Stimulated activated naive CD8-positive, alpha-beta T cell treated with anti-CD3 and anti-CD28 coated beads, Interleukin-15, Interleukin-2, amounts not matched to agents 100 U/mL and 50 U/mL, for 24 hours (primary cell): ENCODE results near the gene RPL21.
A peak's percentile ranks its signal among the peaks of the same experiment; 100 is the strongest.
"Not testable (repeated sequence)": the region's sequence is repeated elsewhere in the genome, so short reads cannot be mapped to it uniquely, and the experiment has no call there.

ENCODE experiments used
- ATAC-seq: fragments of 150-1000 bp; cut with Tn5 transposase; one replicate; pipeline ENCODE4 v1.10.0; 2021
- DNase-seq: peaks from one replicate; pipeline ENCODE4 v3.0.0; 2021

Gene RPL21

DNA sequence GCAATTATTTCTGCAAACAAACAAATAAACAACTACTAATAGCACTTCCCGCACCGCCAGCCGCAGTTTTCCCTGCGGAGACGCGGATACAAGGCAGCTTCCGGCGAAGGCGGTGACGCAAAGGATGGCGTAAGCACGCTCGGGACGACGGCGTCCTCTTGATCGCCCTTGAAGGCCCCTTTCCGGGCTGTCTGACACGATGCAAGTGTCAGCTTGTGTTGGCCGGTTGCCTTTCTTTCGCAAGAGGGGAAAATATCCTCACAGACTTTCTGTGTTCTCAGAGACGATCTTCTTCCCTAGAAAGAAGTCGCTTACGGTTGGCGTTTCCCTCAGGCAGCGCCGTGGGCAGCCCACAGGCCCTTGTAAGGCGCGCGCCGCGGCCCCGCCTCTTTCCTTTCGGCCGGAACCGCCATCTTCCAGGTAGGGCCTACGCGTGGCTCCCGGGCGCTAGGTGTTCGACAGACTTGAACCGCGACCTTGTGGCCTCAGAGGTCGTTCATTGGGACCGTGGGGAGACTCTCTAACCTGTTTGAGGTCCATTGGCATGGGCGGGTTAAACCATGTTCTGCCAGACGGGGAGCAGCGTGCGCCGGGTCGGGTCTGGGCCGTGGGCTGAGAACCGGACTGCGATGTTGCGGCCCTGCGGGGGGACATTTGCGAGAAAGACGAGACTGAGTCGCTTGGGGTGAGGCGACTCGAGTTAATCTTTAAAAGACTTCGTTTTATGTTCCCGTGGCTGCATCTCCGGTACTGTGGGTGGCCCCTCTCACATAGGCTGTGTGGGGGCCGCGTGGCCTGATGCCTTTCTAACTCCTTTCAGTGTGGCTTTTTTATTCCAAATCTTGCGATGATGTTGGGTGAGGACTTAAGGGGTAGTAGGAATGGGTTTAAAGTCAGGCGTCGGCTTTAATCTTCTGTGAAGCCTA, at the start of gene RPL21:
Gene RPL21 (plus strand): TSS at position 393 of the 926 bp plus-strand sequence. CDS start 2,219 bp downstream, outside the sequence.
- ATAC-seq (peak; percentile 96), DNase-seq (peak; percentile 92)

DNA sequence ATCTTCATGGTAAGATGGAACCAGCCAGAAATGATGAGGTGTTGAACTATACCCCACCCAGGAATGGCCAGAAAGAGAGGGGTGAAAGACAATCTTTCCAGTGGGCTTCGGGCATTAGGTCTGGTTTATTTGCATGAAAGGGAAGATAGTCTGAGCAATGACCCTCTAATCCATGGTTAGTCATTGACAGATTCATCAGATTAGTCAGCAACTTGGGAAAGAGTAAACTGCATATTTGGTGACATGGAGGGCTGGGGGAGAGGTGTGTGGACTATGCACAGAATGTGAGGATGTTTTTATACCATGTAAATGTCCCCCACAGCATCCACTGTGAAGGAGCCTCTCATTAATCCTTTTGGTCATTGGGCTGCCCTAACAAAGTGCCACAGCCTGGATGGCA, 49.7 kb upstream of the RPL21 start:
- DNase-seq (no peak), ATAC-seq (no peak)

- ATAC-seq, result no peak
- DNase-seq, result no peak
Measured at GRCh38 chr13:27203186-27203585, 48.2 kb upstream of the RPL21 start.

DNA sequence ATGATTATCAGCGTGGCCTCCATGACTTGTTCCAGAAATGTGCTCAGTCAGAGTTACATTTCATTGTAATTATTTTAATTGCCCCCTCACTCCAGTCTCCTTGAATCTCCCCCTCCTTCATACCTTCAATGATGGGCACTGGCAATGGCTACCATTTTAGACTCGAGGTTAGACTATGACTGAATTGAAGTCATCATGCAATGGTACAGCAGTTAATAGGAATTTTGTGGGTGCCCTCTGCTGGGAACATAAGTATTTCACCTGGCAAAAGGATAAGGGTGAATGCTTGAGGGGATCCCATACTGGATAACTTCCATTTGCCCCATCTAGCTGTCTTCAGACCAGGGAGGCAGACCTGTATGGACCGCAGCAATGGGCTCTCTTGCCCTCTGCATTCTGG, 47.5 kb upstream of the RPL21 start:
- DNase-seq, result no peak
- ATAC-seq, result no peak

DNA sequence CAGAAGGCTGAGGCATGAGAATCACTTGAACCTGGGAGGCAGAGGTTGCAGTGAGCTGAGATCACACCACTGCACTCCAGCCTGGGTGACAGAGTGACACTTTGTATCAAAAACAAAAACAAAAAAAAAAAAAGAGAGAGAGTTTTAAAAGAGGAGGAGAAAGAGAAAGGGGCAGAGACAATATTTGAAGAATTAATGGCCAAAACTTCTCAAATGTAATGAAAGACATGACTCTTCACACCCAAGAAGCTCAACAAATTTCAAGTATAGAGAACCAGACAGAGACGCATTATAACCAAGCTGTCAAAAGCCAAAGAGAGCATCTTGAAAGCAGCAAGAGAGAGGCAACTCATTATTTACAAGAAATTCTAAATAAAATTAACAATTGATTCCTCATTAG, 42.8 kb upstream of the RPL21 start:
- DNase-seq (no peak), ATAC-seq (no peak)

- DNase-seq, result no peak
- ATAC-seq, result no peak
Measured at GRCh38 chr13:27211271-27211670, 40.1 kb upstream of the RPL21 start.

DNA sequence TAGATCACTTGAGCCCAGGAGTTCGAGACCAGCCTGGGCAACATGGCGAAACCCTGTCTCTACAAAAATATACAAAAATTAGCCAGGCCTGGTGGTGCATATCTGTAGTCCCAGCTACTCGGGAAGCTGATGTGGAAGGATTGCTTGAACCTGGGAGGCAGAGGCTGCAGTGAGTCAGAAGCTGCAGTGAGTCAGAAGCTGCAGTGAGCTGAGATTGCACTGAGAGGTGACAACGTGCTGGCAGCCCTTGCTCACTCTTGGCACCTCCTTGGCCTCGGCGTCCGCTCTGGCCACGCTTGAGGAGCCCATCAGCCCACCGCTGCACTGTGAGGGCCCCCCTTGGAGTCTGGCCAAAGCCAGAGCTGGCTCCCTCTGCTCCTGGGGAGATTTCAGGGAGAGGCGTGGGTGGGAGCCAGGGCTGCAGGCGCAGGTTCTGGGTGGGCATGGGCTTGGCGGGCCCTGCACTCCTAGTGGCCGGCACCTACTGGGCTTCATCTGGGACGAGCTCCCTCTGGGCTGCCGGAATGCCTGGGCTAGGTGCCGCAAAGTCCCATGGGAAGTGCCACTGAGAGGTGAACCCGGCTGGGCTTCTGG, 39.5 kb upstream of the RPL21 start:
- no peak for DNase-seq
- no peak for ATAC-seq

DNA sequence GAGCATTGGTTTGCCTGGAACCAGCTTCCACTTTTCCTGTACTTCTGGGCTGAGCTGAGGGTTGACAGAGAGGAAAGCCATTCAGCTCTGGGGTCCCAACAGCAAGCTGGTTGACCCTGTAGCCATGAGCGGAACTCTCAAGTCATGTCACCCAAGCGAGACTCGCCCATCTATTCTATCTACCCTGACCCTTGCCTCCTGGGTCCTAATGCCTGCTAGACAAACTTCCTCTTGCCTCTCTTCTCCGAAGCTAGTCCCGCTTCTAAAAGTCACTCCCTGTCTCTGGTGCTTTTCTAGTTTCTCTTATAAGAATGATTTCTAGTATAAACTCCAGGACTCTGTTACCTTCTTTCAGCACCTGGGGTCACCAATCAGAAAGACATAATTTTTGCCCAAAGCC, 38.0 kb upstream of the RPL21 start:
- not testable (repeated sequence) for ATAC-seq, DNase-seq

DNA sequence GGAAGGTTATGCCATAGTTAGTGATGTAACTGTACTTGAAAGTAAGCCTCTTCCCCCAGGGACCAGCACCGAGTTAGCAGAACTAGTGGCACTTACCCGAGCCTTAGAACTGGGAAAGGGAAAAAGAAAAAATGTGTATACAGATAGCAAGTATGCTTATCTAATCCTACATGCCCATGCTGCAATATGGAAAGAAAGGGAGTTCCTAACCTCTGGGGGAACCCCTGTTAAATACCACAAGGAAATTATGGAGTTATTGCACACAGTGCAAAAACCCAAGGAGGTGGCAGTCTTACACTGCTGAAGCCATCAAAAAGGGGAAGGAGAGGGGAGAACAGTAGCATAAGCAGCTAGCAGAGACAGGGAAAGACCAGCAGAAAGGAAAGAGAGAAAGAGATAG, 33.6 kb upstream of the RPL21 start:
- DNase-seq, ATAC-seq: not testable (repeated sequence)

DNA sequence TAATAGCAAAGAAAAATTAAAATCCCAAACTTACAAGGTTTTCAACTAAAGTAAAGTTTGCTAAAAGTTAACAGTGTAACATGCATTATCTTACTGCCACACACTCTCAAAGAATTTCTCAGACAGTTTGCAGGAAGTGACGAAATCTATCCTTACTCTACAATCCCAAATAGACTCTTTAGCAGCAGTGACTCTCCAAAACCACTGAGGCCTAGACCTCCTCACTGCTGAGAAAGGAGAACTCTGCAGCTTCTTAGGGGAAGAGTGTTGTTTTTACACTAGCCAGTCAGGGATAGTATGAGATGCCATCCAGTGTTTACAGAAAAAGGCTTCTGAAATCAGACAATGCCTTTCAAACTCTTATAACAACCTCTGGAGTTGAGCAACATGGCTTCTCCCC, 32.5 kb upstream of the RPL21 start:
- ATAC-seq, DNase-seq: not testable (repeated sequence)

DNA sequence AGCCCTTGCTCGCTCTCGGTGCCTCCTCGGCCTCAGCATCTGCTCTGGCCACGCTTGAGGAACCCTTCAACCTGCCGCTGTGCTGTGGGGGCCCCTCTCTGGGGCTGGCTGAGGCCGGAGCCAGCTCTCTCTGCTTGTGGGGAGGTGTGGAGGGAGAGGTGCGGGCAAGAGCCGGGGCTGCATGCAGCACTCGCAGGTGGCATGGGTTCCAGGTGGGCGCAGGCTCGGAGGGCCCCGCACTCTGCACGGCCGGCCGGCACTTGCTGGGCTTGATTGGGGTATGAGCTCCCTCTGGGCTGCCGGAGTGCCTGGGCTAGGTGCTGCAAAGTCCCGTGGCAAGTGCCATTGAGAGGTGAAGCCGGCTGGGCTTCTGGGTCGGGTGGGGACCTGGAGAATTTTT, 31.7 kb upstream of the RPL21 start:
- ATAC-seq, result no peak
- DNase-seq, result no peak

- not testable (repeated sequence) for DNase-seq, ATAC-seq
Measured at GRCh38 chr13:27222100-27222499, 29.3 kb upstream of the RPL21 start.

DNA sequence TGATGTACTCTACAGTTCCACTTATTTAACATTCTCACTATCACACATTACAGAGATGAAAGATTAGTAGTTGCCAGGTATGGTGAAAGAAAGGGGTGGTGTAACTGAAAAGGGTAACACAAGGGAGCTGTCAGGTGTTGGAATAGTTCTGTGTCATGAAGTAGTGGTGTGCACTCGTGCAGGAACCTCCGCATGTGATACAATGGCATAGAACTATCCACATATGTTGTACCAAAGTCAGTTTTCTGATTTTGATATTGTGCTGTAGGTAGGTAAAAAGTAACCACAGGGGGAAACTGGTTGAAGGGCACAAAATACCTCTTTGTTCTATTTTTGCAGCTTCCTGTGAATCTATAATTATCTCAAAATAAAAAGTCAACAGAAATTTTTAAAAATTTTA, 24.4 kb upstream of the RPL21 start:
- no peak for ATAC-seq
- no peak for DNase-seq

GRCh38 chr13:27228131-27228530, 23.2 kb upstream of the RPL21 start:
- ATAC-seq, result no peak
- DNase-seq, result no peak

GRCh38 chr13:27229642-27230041, 21.7 kb upstream of the RPL21 start:
- DNase-seq, result no peak
- ATAC-seq, result no peak

DNA sequence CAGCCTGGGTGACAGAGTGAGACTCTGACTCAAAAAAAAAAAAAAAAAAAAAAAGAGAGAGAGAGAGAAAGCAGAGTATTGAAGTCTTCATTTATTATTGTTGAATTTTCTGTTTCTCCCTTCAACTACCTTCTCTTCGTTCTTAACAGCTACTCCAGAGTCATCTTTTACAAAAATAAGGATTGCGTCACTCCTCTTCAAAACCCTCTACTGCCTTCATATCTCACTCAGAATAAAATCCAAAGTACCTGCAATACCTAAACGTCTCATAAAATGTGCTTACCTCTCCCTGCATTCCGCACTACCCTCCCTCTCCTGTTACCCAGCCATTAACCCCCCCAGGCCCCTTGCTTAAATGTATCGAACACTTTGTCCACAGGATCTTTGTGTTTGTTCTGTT, 17.4 kb upstream of the RPL21 start:
- no peak for ATAC-seq
- no peak for DNase-seq

- ATAC-seq (no peak), DNase-seq (no peak)
Measured at GRCh38 chr13:27236478-27236877, 14.9 kb upstream of the RPL21 start.

DNA sequence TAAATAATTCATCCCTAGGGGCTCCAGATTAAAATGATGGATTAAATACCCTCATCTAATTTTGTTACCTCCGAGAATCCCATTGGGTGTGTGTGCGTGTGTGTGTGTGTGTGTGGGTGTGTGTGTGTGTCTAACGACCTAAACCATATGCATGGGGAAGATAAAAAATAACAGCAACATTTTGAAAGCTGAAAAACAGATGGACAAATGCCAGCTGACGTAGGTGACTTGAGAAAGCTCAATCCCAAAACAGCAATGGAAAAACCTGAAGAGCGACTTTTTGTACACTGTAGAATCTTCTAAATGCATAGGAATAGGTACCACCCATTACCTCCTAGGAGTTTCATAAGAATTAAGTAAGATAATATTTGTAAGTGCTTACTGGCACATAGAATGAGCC, 8.7 kb upstream of the RPL21 start:
- no peak for ATAC-seq
- no peak for DNase-seq

DNA sequence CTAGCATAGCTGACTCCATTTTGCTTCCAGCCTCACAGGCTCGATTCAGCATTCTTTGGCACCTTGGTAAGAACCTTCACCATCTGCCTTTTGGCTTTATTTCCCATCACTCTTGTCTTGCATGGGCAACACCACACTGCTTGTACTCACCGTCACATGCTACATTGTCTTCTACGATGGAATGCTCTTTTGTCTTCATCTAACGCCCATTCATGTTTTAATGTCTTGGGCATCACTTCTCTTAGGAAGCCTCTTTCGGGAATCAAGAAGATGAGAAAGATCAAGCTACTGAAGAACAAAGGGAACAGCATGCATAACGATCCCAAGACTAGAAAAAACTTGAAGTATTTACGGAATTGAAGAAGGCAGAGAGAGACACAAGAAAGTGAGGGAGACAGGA, 5.7 kb upstream of the RPL21 start:
- ATAC-seq, result no peak
- no peak for DNase-seq

DNA sequence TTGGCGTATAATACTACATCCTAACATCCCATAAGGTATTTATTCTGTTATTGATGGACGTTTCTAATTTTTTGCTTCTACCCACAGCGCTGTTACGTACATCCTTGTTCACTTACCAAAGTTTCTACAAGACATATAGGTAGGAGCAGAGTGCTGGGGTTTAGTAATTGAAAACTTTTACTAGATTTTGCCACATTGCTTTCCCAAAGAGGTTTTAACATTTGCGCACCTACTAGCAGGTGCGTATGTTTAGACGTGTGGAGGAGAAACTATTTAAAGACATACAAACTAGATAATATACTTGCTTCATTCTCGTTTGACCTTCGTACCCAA, 559 bp upstream of the RPL21 start:
- DNase-seq, result no peak
- ATAC-seq, result no peak

- ATAC-seq, result no peak
- no peak for DNase-seq
Measured at GRCh38 chr13:27252467-27252866, 1.1 kb downstream of the RPL21 start.

GRCh38 chr13:27257233-27257568, 5.8 kb downstream of the RPL21 start:
- no peak for ATAC-seq
- DNase-seq, result no peak

DNA sequence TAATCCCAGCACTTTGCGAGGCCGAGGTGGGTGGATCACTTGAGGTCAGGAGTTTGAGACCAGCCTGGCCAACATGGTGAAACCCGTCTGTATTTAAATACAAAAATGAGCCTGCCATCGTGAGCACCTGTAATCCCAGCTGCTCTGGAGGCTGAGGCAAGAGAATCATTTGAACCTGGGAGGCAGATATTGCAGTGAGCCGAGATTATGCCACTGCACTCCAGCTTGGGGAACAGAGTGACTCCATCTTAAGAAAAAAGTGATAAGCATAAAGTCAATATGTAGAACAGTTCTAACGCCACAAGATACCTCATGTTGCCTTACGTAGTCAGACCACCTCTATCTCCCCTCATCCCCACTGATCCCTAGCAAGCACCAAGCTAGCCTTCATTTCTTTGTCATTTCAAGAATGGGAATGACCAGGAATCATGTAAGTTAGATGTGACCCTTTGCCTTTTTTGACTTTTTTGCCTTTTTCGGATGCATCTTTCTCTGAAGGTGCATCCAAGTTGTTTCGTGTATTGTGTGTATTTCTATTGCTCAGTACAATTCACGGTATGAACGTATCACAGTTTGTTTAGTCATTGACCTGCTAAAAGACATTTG, 6.4 kb downstream of the RPL21 start:
- no peak for ATAC-seq
- no peak for DNase-seq
